Mesendoderm (in vitro differentiated cells): ENCODE measurements around the gene PTGDS.

Source experiments
- DNase-seq: peaks from one replicate; pipeline ENCODE4 v3.0.0; 2013
- H2AK5ac ChIP-seq: 2 replicates; pipeline ENCODE4 v1.6.1; 2013; ENCODE audit warnings: low read length, inconsistent platforms
- H2BK120ac ChIP-seq: 2 replicates; pipeline ENCODE4 v1.6.1; 2013; ENCODE audit warnings: low read depth, mild to moderate bottlenecking, low read length, moderate library complexity, mixed read lengths
- H2BK15ac ChIP-seq: replicated peaks from 2 replicates; pipeline ENCODE4 v1.6.1; 2013; ENCODE audit warnings: low read depth, mild to moderate bottlenecking, moderate library complexity
- H2BK5ac ChIP-seq: 2 replicates; pipeline ENCODE4 v1.6.1; 2013; ENCODE audit warnings: low read length, inconsistent platforms
- H3K18ac ChIP-seq: 2 replicates; pipeline ENCODE4 v1.6.1; 2013; ENCODE audit warnings: mild to moderate bottlenecking, low read length, mixed read lengths
- H3K23ac ChIP-seq: one replicate; pipeline ENCODE4 v1.6.1; 2013; ENCODE audit warnings: low read length
- H3K27ac ChIP-seq: 2 replicates; pipeline ENCODE4 v1.5.1; 2013; ENCODE audit warnings: low read depth, mild to moderate bottlenecking, inconsistent platforms, low read length, moderate library complexity
- H3K27me3 ChIP-seq: 2 replicates; pipeline ENCODE4 v1.6.1; 2013; ENCODE audit warnings: low read length, control low read depth, mild to moderate bottlenecking, inconsistent platforms; ENCODE audit not compliant: insufficient read depth, poor library complexity
- H3K36me3 ChIP-seq: 2 replicates; pipeline ENCODE4 v1.6.1; 2013; ENCODE audit warnings: low read length, inconsistent platforms; ENCODE audit not compliant: control insufficient read depth, insufficient read depth
- H3K4ac ChIP-seq: one replicate; pipeline ENCODE4 v1.6.1; 2013; ENCODE audit warnings: low read depth, mild to moderate bottlenecking, low read length, moderate library complexity
- H3K4me1 ChIP-seq: 2 replicates; pipeline ENCODE4 v1.6.1; 2013; ENCODE audit warnings: low read depth, low read length, inconsistent platforms; ENCODE audit not compliant: control insufficient read depth
- H3K4me2 ChIP-seq: 2 replicates; pipeline ENCODE4 v1.6.1; 2013; ENCODE audit warnings: low read length
- H3K4me3 ChIP-seq: 2 replicates; pipeline ENCODE4 v1.5.1; 2013; ENCODE audit warnings: mild to moderate bottlenecking, low read length
- H3K56ac ChIP-seq: one replicate; pipeline ENCODE4 v1.6.1; 2013; ENCODE audit warnings: low read length
- H3K79me1 ChIP-seq: 2 replicates; pipeline ENCODE4 v1.6.1; 2013; ENCODE audit warnings: low read length, inconsistent platforms
- H3K79me2 ChIP-seq: 2 replicates; pipeline ENCODE4 v1.6.1; 2013; ENCODE audit warnings: mild to moderate bottlenecking, low read length; ENCODE audit not compliant: control insufficient read depth, insufficient read depth
- H3K9ac ChIP-seq: 2 replicates; pipeline ENCODE4 v1.6.1; 2013; ENCODE audit warnings: low read length, inconsistent platforms
- H4K5ac ChIP-seq: one replicate; pipeline ENCODE4 v1.6.1; 2013; ENCODE audit warnings: low read length
- H4K8ac ChIP-seq: one replicate; pipeline ENCODE4 v1.6.1; 2013; ENCODE audit warnings: low read depth, mild to moderate bottlenecking, control low read depth, low read length, moderate library complexity
- WGBS: extraction: QIAGEN DNeasy Blood & Tissue Kit; methylation state at CpG from one replicate; pipeline ENCODE4 v1.1.7; 2013; ENCODE audit warnings: low lambda C conversion rate, missing lambda C conversion rate; ENCODE audit not compliant: insufficient coverage; ENCODE audit errors: extremely low coverage; 5-methylcytosine and 5-hydroxymethylcytosine counted together

Gene PTGDS

DNA sequence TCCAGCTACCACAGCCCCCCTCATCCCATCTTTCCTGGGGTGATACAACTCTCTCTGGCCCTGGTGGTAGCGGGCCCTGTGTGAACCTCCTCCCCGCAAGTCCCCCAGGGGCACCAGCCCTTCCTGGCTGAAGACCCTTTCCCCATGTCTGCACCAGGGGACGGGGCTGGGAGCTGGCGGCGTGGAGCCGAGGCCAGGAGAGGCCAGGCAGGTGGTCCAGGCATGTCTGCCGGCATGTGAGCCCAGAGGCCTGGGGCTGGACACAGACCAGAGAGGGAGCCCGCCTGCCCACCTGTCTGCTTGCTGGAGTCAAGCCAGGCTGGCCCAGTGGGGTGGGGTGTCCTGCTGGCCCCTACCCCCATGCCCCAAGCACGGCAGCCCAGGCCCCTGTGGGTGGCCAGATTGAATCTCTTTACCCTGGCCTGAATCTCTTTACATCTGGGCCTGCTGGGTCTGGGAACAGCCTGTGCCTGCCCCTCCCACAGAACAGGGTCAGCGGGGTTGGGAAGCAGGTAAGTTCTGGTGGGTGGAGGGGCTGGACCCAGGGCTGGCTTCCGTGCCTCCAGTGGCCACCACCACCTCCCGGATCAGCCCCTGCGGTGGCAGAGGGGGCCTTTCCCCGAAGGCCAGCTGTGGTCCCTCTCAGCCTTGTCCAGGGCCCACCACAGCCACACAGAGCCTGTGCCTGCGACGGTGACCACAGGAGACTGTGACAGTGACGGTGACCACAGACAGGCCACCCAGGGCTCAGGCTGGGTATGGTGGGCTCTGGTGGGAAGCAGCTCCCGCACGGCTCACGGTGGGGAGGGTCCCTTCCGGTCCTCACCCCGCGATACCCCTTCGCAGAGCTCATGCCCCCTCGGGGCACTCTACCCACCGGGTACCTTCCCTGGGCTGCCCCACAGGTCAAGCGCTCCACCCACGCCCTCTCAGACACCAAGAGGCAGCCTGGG is 18.1 kb upstream of the PTGDS start:
- Histone ChIP-seq H3K4me1 (no peaks in the 10 kb centered on the region), H3K4ac (no peak overlapping the region), H2AK5ac (no peak overlapping the region), H3K27ac (no peak overlapping the region), H4K8ac (no peak overlapping the region), H2BK120ac (no peak overlapping the region), H3K56ac (no peak overlapping the region), H3K27me3 (no peaks in the 10 kb centered on the region), H3K36me3 (no peaks in the 10 kb centered on the region), H4K5ac (no peak overlapping the region), H3K79me1 (no peaks in the 10 kb centered on the region), H3K4me2 (no peak overlapping the region), H3K79me2 (no peaks in the 10 kb centered on the region), H3K4me3 (no peak overlapping the region), H3K23ac (no peak overlapping the region), H3K18ac (no peak overlapping the region), H2BK5ac (no peak overlapping the region), H2BK15ac (no peak overlapping the region), H3K9ac (no peak overlapping the region)
- DNase-seq, result no peak
- no CpG with 5 or more reads among the region's 28 CpGs for WGBS

GRCh38 chr9:136960212-136960937 is 16.9 kb upstream of the PTGDS start:
- Histone ChIP-seq H3K4me1 (no peaks in the 10 kb centered on the region), H4K5ac (no peak overlapping the region), H3K79me1 (no peaks in the 10 kb centered on the region), H2BK120ac (no peak overlapping the region), H3K9ac (no peak overlapping the region), H3K23ac (no peak overlapping the region), H3K27me3 (no peaks in the 10 kb centered on the region), H3K79me2 (no peaks in the 10 kb centered on the region), H2BK5ac (no peak overlapping the region), H2BK15ac (no peak overlapping the region), H3K36me3 (no peaks in the 10 kb centered on the region), H3K18ac (no peak overlapping the region), H4K8ac (no peak overlapping the region), H3K4me3 (no peak overlapping the region), H3K27ac (no peak overlapping the region), H3K4ac (no peak overlapping the region), H3K4me2 (no peak overlapping the region), H3K56ac (no peak overlapping the region), H2AK5ac (no peak overlapping the region)
- no peak for DNase-seq
- no CpG with 5 or more reads among the region's 19 CpGs for WGBS

DNA sequence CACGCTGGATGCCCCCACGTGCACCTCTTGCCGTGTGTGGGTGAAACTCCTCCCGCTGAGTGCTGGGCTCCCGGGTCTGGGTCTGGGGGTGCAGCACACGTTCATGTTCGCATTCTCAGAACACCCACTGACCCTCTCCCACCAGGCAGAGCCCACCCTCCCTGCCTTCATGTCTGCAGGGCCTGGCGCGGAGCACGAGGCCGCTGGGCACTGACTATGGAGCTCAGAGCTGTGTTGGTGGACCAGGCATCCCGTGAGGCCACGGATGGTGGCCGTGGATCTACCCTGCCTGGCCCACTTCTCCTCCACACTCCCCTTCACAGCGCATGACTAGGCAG is 16.4 kb upstream of the PTGDS start:
- Histone ChIP-seq H2BK120ac (no peak overlapping the region), H3K79me2 (no peaks in the 10 kb centered on the region), H2BK5ac (no peak overlapping the region), H3K27me3 (no peaks in the 10 kb centered on the region), H3K23ac (no peak overlapping the region), H4K8ac (no peak overlapping the region), H3K4me2 (no peak overlapping the region), H3K36me3 (no peaks in the 10 kb centered on the region), H3K4me1 (peaks cover 2% of the 10 kb centered on the region), H2BK15ac (no peak overlapping the region), H3K27ac (no peak overlapping the region), H3K56ac (no peak overlapping the region), H2AK5ac (no peak overlapping the region), H3K9ac (no peak overlapping the region), H3K18ac (no peak overlapping the region), H3K79me1 (no peaks in the 10 kb centered on the region), H3K4ac (no peak overlapping the region), H4K5ac (no peak overlapping the region), H3K4me3 (no peak overlapping the region)
- no CpG with 5 or more reads among the region's 15 CpGs for WGBS
- DNase-seq, result no peak

- Histone ChIP-seq H3K36me3 (no peaks in the 10 kb centered on the region), H3K56ac (no peak overlapping the region), H2AK5ac (no peak overlapping the region), H4K5ac (no peak overlapping the region), H3K79me2 (no peaks in the 10 kb centered on the region), H3K4me1 (peaks cover 2% of the 10 kb centered on the region), H3K23ac (no peak overlapping the region), H2BK15ac (no peak overlapping the region), H3K79me1 (no peaks in the 10 kb centered on the region), H3K4me3 (no peak overlapping the region), H4K8ac (no peak overlapping the region), H2BK5ac (no peak overlapping the region), H2BK120ac (no peak overlapping the region), H3K27ac (no peak overlapping the region), H3K4me2 (no peak overlapping the region), H3K9ac (no peak overlapping the region), H3K18ac (no peak overlapping the region), H3K27me3 (no peaks in the 10 kb centered on the region), H3K4ac (no peak overlapping the region)
- no CpG with 5 or more reads among the region's 23 CpGs for WGBS
- DNase-seq, result no peak
These were observed 15.8 kb upstream of the PTGDS start for GRCh38 chr9:136961279-136962065.

- Histone ChIP-seq H4K8ac (no peak overlapping the region), H3K23ac (no peak overlapping the region), H2BK5ac (no peak overlapping the region), H2BK15ac (no peak overlapping the region), H3K56ac (no peak overlapping the region), H3K36me3 (no peaks in the 10 kb centered on the region), H3K4me3 (no peak overlapping the region), H3K4ac (no peak overlapping the region), H2BK120ac (no peak overlapping the region), H4K5ac (no peak overlapping the region), H2AK5ac (no peak overlapping the region), H3K18ac (no peak overlapping the region), H3K79me2 (no peaks in the 10 kb centered on the region), H3K9ac (no peak overlapping the region), H3K4me2 (no peak overlapping the region), H3K27ac (no peak overlapping the region), H3K27me3 (no peaks in the 10 kb centered on the region), H3K79me1 (no peaks in the 10 kb centered on the region), H3K4me1 (peaks cover 2% of the 10 kb centered on the region)
- no peak for DNase-seq
- no CpG with 5 or more reads among the region's 9 CpGs for WGBS
These were observed 15.1 kb upstream of the PTGDS start for GRCh38 chr9:136962163-136962562.
